GM12865 (cell line): ENCODE measurements around the gene ATP5F1A.

Experiments
- DNase-seq: peaks from one replicate; pipeline ENCODE4 v3.0.0; 2010; ENCODE audit warnings: low read depth
- H3K4me3 ChIP-seq: 2 replicates; pipeline ENCODE4 v1.5.1; 2011; ENCODE audit warnings: mild to moderate bottlenecking, low read depth, low read length, control low read depth
- CTCF ChIP-seq: IDR thresholded peaks from 2 replicates; pipeline ENCODE4 v1.5.1; 2011; ENCODE audit warnings: low read length, control low read depth, low read depth, inconsistent platforms; ENCODE audit not compliant: insufficient read depth; ENCODE audit errors: missing control alignments

The ATP5F1A gene

GRCh38 chr18:46072959-46073358, 25.1 kb downstream of the ATP5F1A start:
- DNase-seq: no peak
- no peak for TF ChIP-seq CTCF
- H3K4me3 ChIP-seq: no peak overlapping the region

- peak overlapping the region; percentile 42; the same call in 1 of the 2 replicates for H3K4me3 ChIP-seq
- no peak for DNase-seq
- TF ChIP-seq CTCF: no peak
Observed at GRCh38 chr18:46072376-46072867, 25.7 kb downstream of the ATP5F1A start.

- peak within 1 kb of the TSS; percentile 42 for H3K4me3 ChIP-seq
- peak; percentile 54 for DNase-seq
Observed at GRCh38 chr18:46071653-46072375, 26.3 kb downstream of the ATP5F1A start, which contains the start of gene PSTPIP2. Gene PSTPIP2, minus strand, starts transcription at chr18:46072260. Its CDS starts 72 bp downstream, at chr18:46072188.

GRCh38 chr18:46070815-46071652, 27.1 kb downstream of the ATP5F1A start:
- no peak for TF ChIP-seq CTCF
- DNase-seq: no peak
- peak overlapping the region; percentile 42 for H3K4me3 ChIP-seq

More at GRCh38 chr18:46071653-46072375, 26.3 kb downstream of the ATP5F1A start, which contains the start of gene PSTPIP2:
- no peak for TF ChIP-seq CTCF

GRCh38 chr18:46070232-46070631, 27.9 kb downstream of the ATP5F1A start:
- H3K4me3 ChIP-seq: no peak overlapping the region
- TF ChIP-seq CTCF: no peak
- DNase-seq: no peak

- H3K4me3 ChIP-seq: no peak overlapping the region
- TF ChIP-seq CTCF: no peak
- DNase-seq: peak; percentile 41
Observed at GRCh38 chr18:46069524-46069923, 28.6 kb downstream of the ATP5F1A start.
